HCT116 (cell line): ENCODE measurements around the gene CACNA1A. TPM values are rescaled to one million over a fixed set of nuclear protein-coding genes. Genes with fewer than 3 reads are reported as not detected.

Experiments used
- ATAC-seq: fragments of 200-7000 bp; cut with Tn5 transposase; 2 replicates; pipeline ENCODE4 v1.9.1; 2020; ENCODE audit warnings: mild to moderate bottlenecking, moderate library complexity
- BruUV-seq: library from RNA; stranded (reverse); fragments of 400-500 nt; replicated peaks from 2 replicates; lab custom pipeline; 2021; lab: Mats Ljungman, UMichigan
- CTCF ChIA-PET: fragments of 300-600 bp; sonication (Branson Sonifier 250); formaldehyde crosslinking; loops from one replicate; lab custom pipeline; 2021; ENCODE audit warnings: antibody characterized with exemption; lab: Charles Lee
- POLR2A ChIA-PET: fragments of 300-600, 350-600 bp; sonication (Branson Sonifier 250); formaldehyde crosslinking; loops from one replicate; lab custom pipeline; 2021; ENCODE audit warnings: antibody characterized with exemption; lab: Charles Lee
- RAD21 ChIA-PET, 2 experiments: fragments of 300-600 bp; sonication (Branson Sonifier 250); formaldehyde crosslinking; loops; one replicate each; lab custom pipeline; 2023; ENCODE audit warnings: low total read pairs in 2 of 2; ENCODE audit not compliant: uncharacterized antibody in 2 of 2, unreplicated experiment in 2 of 2, low non-redundant PET in 1 of 2; lab: Charles Lee
- DNase-seq: peaks from one replicate; pipeline ENCODE4 v3.0.0-alpha.2; 2010; ENCODE audit warnings: low read depth, low spot score
- H2AFZ ChIP-seq: fragments of 200-600 bp; shearing (Covaris generic), sonication (generic); 2 replicates; pipeline ENCODE4 v1.6.1; 2017; ENCODE audit warnings: low read depth, mixed run types, mixed read lengths, antibody characterized with exemption, low read length; ENCODE audit not compliant: poor library complexity, severe bottlenecking
- H3K27ac ChIP-seq: 2 replicates; pipeline ENCODE4 v1.5.1; 2012; ENCODE audit warnings: low read depth, low read length
- H3K27me3 ChIP-seq: fragments of 200-600 bp; sonication (generic); 2 replicates; pipeline ENCODE4 v1.6.1; 2016; ENCODE audit warnings: mixed run types, low read length, mixed read lengths; ENCODE audit not compliant: insufficient read depth
- H3K36me3 ChIP-seq, 2 experiments: fragments of 200-500 bp in 1 of 2; fragments of 200-600 bp in 1 of 2; sonication (Bioruptor generic) in 1 of 2; sonication (generic) in 1 of 2; 2 replicates each; pipeline versions ENCODE4 v1.5.1 to v1.6.1; 2014 to 2016; ENCODE audit warnings: low read length in 2 of 2, inconsistent platforms in 1 of 2, mixed read lengths in 1 of 2, mixed run types in 1 of 2; ENCODE audit not compliant: insufficient read depth in 2 of 2, control insufficient read depth in 1 of 2
- H3K4me1 ChIP-seq, 2 experiments: fragments of 200-600 bp in 1 of 2; sonication (generic) in 1 of 2; 2 replicates each; pipeline versions ENCODE4 v1.5.1 to v1.6.1; 2012 to 2017; ENCODE audit warnings: low read length in 2 of 2, inconsistent platforms in 1 of 2, mild to moderate bottlenecking in 1 of 2, mixed read lengths in 1 of 2, mixed run types in 1 of 2, moderate library complexity in 1 of 2; ENCODE audit not compliant: insufficient read depth in 2 of 2, control insufficient read depth in 1 of 2
- H3K4me2 ChIP-seq: fragments of 200-600 bp; sonication (generic); 2 replicates; pipeline ENCODE4 v1.6.1; 2017; ENCODE audit warnings: mixed run types, low read length, mixed read lengths
- H3K4me3 ChIP-seq, 2 experiments: fragments of 200-600 bp in 1 of 2; sonication (generic) in 1 of 2; replicated peaks in 1 of 2; 2 replicates each; pipeline ENCODE4 v1.5.1; 2011 to 2016; ENCODE audit warnings: low read length in 2 of 2, control low read depth in 1 of 2, low read depth in 1 of 2, mild to moderate bottlenecking in 1 of 2, mixed read lengths in 1 of 2, mixed run types in 1 of 2
- H3K79me2 ChIP-seq: fragments of 200-600 bp; sonication (generic); 2 replicates; pipeline ENCODE4 v1.6.1; 2017; ENCODE audit warnings: mild to moderate bottlenecking, mixed run types, low read length, moderate library complexity, mixed read lengths; ENCODE audit not compliant: insufficient read depth
- H3K9ac ChIP-seq: fragments of 200-600 bp; sonication (generic); 2 replicates; pipeline ENCODE4 v1.6.1; 2016; ENCODE audit warnings: low read length, mixed read lengths
- H3K9me2 ChIP-seq: fragments of 200-600 bp; sonication (generic), shearing (Covaris generic); 2 replicates; pipeline ENCODE4 v1.6.1; 2017; ENCODE audit warnings: mixed run types, mild to moderate bottlenecking, moderate library complexity; ENCODE audit not compliant: insufficient read depth
- H3K9me3 ChIP-seq, 2 experiments: fragments of 200-500 bp in 1 of 2; fragments of 200-600 bp in 1 of 2; sonication (Bioruptor generic) in 1 of 2; sonication (generic) in 1 of 2; 2 replicates each; pipeline ENCODE4 v1.6.1; 2014 to 2017; ENCODE audit warnings: low read length in 2 of 2, mixed read lengths in 2 of 2, inconsistent platforms in 1 of 2, low read depth in 1 of 2, mild to moderate bottlenecking in 1 of 2, mixed run types in 1 of 2, moderate library complexity in 1 of 2; ENCODE audit not compliant: control insufficient read depth in 1 of 2, insufficient read depth in 1 of 2
- H4K20me1 ChIP-seq: fragments of 200-600 bp; sonication (generic), shearing (Covaris generic); 2 replicates; pipeline ENCODE4 v1.6.1; 2017; ENCODE audit warnings: mixed run types, mild to moderate bottlenecking, moderate library complexity; ENCODE audit not compliant: insufficient read depth
- ATF3 ChIP-seq: IDR thresholded peaks from 2 replicates; pipeline ENCODE4 v1.6.1; 2012
- CBX3 ChIP-seq: IDR thresholded peaks from 2 replicates; pipeline ENCODE4 v1.6.1; 2012; ENCODE audit warnings: low read depth
- RAD21 ChIP-seq: IDR thresholded peaks from 2 replicates; pipeline ENCODE4 v1.6.1; 2012; ENCODE audit warnings: low read depth, mild to moderate bottlenecking
- SRF ChIP-seq: IDR thresholded peaks from 2 replicates; pipeline ENCODE4 v1.6.1; 2012; ENCODE audit warnings: low read depth
- ZBTB33 ChIP-seq: IDR thresholded peaks from 2 replicates; pipeline ENCODE4 v1.6.1; 2011; ENCODE audit warnings: mild to moderate bottlenecking, low read length, moderate library complexity; ENCODE audit not compliant: insufficient replicate concordance; ENCODE audit errors: extremely low read depth
- intact Hi-C: fragments of 100-400 bp; cut with micrococcal nuclease; formaldehyde crosslinking; loops from 2 replicates; pipeline ENCODE4 v1.10.0; 2022
- total RNA-seq: library from RNA; stranded (reverse); gene quantifications from one replicate; pipeline ENCODE4 v1.2.1, GENCODE V29; 2021; ENCODE audit not compliant: unreplicated experiment

The CACNA1A gene
- total RNA-seq, 1 experiment from 2014 or later = 7.5 TPM

DNA sequence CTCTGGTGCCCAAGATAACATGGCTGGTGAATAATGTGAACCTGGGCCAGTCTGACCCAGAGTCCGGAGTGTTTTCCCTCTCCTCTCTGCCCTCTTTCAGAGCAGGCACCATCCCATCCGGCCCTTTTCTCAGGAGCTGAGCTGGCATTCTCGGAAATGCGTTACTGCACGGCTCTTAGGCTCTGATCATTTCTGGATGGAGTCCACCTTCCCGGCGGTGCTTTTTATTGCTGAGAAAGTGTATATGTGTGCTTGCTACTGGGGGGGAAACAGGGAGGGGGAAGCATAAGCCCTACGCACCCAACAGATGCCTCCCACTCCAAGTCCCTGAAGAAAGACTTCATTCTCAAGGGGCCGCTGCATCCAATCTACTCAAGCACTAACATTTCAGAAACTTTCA, 6.6 kb downstream of the CACNA1A start:
- no peak for DNase-seq
- intact Hi-C loops = no loop called here
- CTCF ChIA-PET = no interaction called here

More for the DNA sequence above, 6.6 kb downstream of the CACNA1A start:
- H3K27ac ChIP-seq = no peak overlapping the region
- H4K20me1 ChIP-seq = no peaks in the 10 kb centered on the region
- no peaks in the 10 kb centered on the region for H3K9me3 ChIP-seq
- no peaks in the 10 kb centered on the region for H3K4me1 ChIP-seq
- TF ChIP-seq SRF = no peak
- TF ChIP-seq CBX3 = no peak
- no peak for TF ChIP-seq ATF3
- no peak for TF ChIP-seq RAD21
- no peak for TF ChIP-seq ZBTB33
- ChIA-PET RAD21 (no interaction called here), POLR2A (no interaction called here)
- H3K27me3 ChIP-seq = peaks cover 58% of the 10 kb centered on the region
- H3K4me2 ChIP-seq = no peak overlapping the region
- H3K36me3 ChIP-seq = no peaks in the 10 kb centered on the region
- no peaks in the 10 kb centered on the region for H3K79me2 ChIP-seq
- H3K9ac ChIP-seq = no peak overlapping the region
- H2AFZ ChIP-seq = no peak overlapping the region
- no TSS peak for BruUV-seq
- no peak for ATAC-seq
- no peak overlapping the region for H3K4me3 ChIP-seq
- H3K9me2 ChIP-seq = no peaks in the 10 kb centered on the region
